LNCAP (cell line): ENCODE results near the gene PTPRQ.

ENCODE experiments used
- TF ChIP-seq, protein P1 (sequence below): fragments of 450-650 bp; IDR thresholded peaks from 2 replicates; pipeline ENCODE4 v1.5.1; 2017; ENCODE audit warnings: mild to moderate bottlenecking

PTPRQ gene

DNA sequence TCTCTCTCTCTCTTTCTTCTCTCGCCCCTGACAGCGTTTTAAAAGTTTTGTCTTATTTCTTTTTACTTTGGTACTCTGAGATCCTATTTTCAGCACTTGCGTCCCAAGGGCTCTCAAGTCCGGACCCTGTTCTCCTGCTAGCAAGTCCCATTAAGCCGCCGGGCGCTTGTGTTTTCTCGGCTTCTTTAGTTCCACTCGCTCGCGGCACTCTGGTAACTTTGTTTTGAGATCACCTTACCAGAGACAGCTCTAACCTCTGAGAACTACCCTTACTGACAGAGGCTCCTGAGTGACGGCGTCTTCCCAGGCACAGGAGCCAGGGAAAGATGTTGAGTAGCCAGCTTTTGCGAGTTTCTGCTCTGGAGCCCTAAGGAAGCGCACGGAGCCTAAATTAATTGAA, 270.0 kb downstream of the PTPRQ start:
- TF ChIP-seq, protein P1, sequence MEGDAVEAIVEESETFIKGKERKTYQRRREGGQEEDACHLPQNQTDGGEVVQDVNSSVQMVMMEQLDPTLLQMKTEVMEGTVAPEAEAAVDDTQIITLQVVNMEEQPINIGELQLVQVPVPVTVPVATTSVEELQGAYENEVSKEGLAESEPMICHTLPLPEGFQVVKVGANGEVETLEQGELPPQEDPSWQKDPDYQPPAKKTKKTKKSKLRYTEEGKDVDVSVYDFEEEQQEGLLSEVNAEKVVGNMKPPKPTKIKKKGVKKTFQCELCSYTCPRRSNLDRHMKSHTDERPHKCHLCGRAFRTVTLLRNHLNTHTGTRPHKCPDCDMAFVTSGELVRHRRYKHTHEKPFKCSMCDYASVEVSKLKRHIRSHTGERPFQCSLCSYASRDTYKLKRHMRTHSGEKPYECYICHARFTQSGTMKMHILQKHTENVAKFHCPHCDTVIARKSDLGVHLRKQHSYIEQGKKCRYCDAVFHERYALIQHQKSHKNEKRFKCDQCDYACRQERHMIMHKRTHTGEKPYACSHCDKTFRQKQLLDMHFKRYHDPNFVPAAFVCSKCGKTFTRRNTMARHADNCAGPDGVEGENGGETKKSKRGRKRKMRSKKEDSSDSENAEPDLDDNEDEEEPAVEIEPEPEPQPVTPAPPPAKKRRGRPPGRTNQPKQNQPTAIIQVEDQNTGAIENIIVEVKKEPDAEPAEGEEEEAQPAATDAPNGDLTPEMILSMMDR, result no peak

DNA sequence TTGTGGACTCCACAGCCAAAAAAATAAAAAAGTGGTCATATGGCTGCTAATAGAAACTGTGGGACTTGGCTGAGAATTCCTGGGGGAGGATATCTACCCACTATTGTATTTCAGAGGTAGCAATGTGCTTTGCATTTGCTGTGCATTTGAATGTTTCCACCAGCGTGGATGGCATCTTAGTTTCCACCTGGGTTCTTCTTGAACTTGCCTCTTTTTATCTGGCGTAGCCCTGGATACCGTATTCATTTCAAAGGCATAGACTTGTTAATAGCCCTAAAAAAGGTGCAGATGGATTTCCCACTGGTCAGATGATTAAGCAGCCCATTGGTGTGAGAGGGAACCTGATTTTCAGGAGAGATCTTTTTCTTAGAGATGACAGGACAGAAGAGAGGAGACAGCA, 270.8 kb downstream of the PTPRQ start:
- TF ChIP-seq, protein P1, result no peak

DNA sequence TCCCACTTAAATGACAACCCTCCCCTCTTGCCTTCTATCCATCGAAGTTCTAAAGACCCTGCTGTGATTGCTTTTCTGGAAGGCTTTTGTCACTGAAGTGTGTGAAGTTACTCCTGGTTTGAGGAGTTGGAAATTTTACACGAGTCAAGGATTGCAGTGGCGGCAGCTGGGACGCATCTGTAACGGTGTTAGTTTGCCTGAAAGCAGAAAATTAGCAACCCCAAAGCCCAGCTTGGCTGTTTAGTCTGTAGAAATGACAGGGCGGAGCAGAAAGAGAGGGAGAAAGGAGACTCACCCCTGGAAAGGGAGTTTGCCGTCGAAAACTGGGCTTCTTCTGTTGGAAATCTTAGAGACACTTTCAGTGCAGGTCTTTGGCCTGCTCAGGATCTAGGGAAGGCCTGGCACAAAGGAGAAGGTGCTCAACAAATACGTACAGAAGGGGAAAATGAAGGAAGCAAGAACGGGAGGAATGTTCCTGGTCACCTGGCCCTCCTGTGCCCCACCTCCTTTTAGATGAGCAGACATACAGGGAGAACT, 271.7 kb downstream of the PTPRQ start:
- TF ChIP-seq, protein P1, result no peak

DNA sequence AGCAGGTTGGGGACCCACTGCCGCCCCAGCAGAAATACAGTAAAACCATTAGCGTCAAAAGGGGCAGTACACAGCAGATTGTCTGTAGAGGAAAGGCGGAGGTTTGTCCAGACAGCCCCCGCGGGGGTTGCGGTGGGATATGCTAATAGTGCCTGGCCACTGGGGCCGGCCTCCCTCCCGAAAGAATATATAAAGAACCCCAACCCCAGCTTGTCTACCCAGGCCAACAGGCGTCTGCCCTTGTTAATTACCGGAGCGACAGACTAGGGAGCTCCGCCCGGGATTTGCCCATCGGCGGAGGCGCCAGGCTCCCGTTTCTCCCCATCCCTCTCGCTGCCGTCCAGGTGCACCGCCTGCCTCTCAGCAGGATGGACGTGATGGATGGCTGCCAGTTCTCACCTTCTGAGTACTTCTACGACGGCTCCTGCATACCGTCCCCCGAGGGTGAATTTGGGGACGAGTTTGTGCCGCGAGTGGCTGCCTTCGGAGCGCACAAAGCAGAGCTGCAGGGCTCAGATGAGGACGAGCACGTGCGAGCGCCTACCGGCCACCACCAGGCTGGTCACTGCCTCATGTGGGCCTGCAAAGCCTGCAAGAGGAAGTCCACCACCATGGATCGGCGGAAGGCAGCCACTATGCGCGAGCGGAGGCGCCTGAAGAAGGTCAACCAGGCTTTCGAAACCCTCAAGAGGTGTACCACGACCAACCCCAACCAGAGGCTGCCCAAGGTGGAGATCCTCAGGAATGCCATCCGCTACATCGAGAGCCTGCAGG, 272.8 kb downstream of the PTPRQ start, which contains the start of gene MYF5:
Gene MYF5 (plus strand): TSS at position 217 of the 774 bp plus-strand sequence. CDS start 152 bp downstream, at position 369.
- TF ChIP-seq, protein P1, result no peak

DNA sequence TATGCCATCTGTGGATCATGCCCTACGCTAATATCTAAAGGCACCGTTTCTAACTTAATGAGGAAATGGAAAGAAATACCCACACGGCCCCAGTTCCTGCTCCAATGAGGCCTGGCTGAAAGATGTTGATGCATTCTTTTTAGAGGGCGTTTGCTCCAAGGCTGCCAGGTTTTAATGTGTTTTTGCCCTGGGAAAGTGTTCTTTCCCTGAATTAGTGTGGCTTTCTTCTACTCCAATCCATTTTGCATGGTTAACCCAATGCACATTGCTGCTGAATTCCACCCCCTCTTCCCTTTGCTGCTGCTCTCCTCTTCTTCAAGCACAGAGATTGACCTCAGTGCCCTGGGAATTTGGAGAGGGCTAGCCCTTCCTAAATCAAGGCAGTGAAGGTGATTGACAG, 273.8 kb downstream of the PTPRQ start:
- TF ChIP-seq, protein P1, result no peak

DNA sequence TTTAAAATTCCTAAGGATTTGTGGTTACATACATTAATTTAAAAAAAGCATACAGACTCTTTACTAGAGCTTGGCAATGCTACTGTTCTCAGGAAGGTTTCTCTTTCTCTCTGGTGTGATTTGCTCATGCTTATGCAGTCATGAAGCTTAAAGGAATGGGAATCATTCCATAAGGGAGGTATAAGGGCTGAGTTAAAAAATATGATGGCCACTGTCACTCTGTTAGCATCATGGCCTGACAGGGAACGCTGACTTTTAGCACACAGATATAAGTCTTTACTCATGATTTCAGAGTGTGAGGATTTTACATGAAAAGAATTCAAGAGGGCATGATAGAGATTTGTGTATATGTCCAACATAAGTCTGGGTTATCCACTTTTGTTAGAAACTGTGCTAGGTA, 276.5 kb downstream of the PTPRQ start:
- TF ChIP-seq, protein P1, result no peak

DNA sequence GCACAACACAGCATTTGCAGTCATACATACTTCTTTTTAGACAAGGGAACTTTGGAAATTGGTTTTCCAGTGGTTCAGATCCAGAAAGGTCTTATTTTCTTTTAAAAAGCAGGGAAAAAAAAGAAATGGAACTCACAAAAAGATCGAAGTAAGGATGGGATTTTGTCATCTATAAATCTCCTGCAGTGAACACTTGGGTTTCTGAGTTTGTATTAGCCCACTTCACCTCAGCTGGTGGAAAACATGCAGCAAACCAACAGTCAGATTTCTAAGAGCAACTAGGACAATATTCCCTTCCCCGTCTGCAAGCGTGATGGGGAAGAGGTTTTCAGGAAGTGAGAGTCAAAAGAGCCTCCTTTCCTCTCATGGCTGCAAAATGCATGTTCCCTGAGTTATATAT, 277.3 kb downstream of the PTPRQ start:
- TF ChIP-seq, protein P1, result no peak
